Measurements from ENCODE around the gene CIART. TPM values are rescaled to one million over a fixed set of nuclear protein-coding genes. Genes with fewer than 3 reads are reported as not detected.
A peak's percentile ranks its signal among the peaks of the same experiment; 100 is the strongest.
"Not testable (repeated sequence)": the region's sequence is repeated elsewhere in the genome, so short reads cannot be mapped to it uniquely, and the experiment has no call there.

Gene CIART
- 1 to 10 TPM in 2 of 4 donors, under 1 TPM in 1, not detected in 1; 0.61 to 6.7 (median 2.5) TPM for total RNA-seq

- Histone ChIP-seq H3K4me3 (peak within 1 kb of the TSS; percentile 32 to 69 (median 60)), H3K27ac (peak within 1 kb of the TSS; percentile 85 to 95 (median 92)), H3K36me3 (peaks cover 0 to 29% (median 0%) of the 10 kb centered on the region in 3 donors), H3K9me3 (no peaks in the 10 kb centered on the region), H3K4me1 (peaks cover 10 to 41% (median 22%) of the 10 kb centered on the region in 3 donors), H3K27me3 (no peaks in the 10 kb centered on the region)
- intact Hi-C loops (cut with DNase I) = no loop called here
- peak; percentile 64 for DNase-seq
- 1 to 2% methylated on average over 37 to 46 of the region's 46 CpGs for WGBS, 2 donors
- TF ChIP-seq POLR2A (IDR thresholded peaks at IDR 0.05) = peak in 2 of 4 donors; percentile 20 to 58
- no peak for TF ChIP-seq CTCF (IDR thresholded peaks at IDR 0.05)
These were observed at the start of gene CIART for GRCh38 chr1:150281758-150282557. Gene CIART (plus strand): TSS chr1:150282554. CDS start chr1:150283268, 714 bp downstream.

- DNase-seq; intact Hi-C loops (cut with DNase I); H3K27me3 ChIP-seq; H3K4me3 ChIP-seq; H3K9me3 ChIP-seq: not testable (repeated sequence)
- peak overlapping the region in 2 of 4 donors; percentile 98 for H3K27ac ChIP-seq
- H3K36me3 ChIP-seq = peaks cover 0 to 37% (median 0%) of the 10 kb centered on the region in 3 donors
- H3K4me1 ChIP-seq = peaks cover 5 to 27% (median 7%) of the 10 kb centered on the region in 3 donors
- WGBS, 2 donors = 83 to 88% methylated on average over 9 to 10 of the region's 10 CpGs
These were observed 49.4 kb upstream of the CIART start for GRCh38 chr1:150232921-150233320.

GRCh38 chr1:150233359-150234308 is 48.7 kb upstream of the CIART start:
- H3K27ac ChIP-seq = peak overlapping the region; percentile 87 to 98 (median 98)
- no peaks in the 10 kb centered on the region for H3K9me3 ChIP-seq
- H3K4me3 ChIP-seq = peak overlapping the region; percentile 66 to 96 (median 88)
- H3K27me3 ChIP-seq = no peaks in the 10 kb centered on the region
- TF ChIP-seq POLR2A (IDR thresholded peaks at IDR 0.05) (no peak), CTCF (IDR thresholded peaks at IDR 0.05) (no peak)
- 6 to 7% methylated on average over 15 of the region's 15 CpGs for WGBS, 2 donors
- H3K4me1 ChIP-seq = peaks cover 5 to 27% (median 7%) of the 10 kb centered on the region in 3 donors
- peaks cover 0 to 30% (median 0%) of the 10 kb centered on the region in 3 donors for H3K36me3 ChIP-seq
- no peak for DNase-seq
- intact Hi-C loops (cut with DNase I) = no loop called here

GRCh38 chr1:150234309-150234565 is 48.1 kb upstream of the CIART start:
- H3K27ac ChIP-seq = peak overlapping the region; percentile 87 to 98 (median 98)
- peak overlapping the region; percentile 66 to 96 (median 88) for H3K4me3 ChIP-seq
- H3K9me3 ChIP-seq = no peaks in the 10 kb centered on the region
- 0 to 1% methylated on average over 9 of the region's 9 CpGs for WGBS, 2 donors
- H3K27me3 ChIP-seq = no peaks in the 10 kb centered on the region
- H3K36me3 ChIP-seq = peaks cover 0 to 24% (median 0%) of the 10 kb centered on the region in 3 donors
- intact Hi-C loops (cut with DNase I) = no loop called here
- no peak for TF ChIP-seq CTCF (IDR thresholded peaks at IDR 0.05)
- TF ChIP-seq POLR2A (IDR thresholded peaks at IDR 0.05) = no peak
- H3K4me1 ChIP-seq = peaks cover 5 to 27% (median 7%) of the 10 kb centered on the region in 3 donors
- no peak for DNase-seq

- H3K9me3 ChIP-seq = no peaks in the 10 kb centered on the region
- H3K36me3 ChIP-seq = peaks cover 0 to 19% (median 0%) of the 10 kb centered on the region in 3 donors
- peaks cover 5 to 27% (median 7%) of the 10 kb centered on the region in 3 donors for H3K4me1 ChIP-seq
- intact Hi-C loops (cut with DNase I) = no loop called here
- WGBS, 2 donors = 1 to 2% methylated on average over 28 of the region's 78 CpGs
- peak; percentile 36 for DNase-seq
- H3K27me3 ChIP-seq = no peaks in the 10 kb centered on the region
- peak overlapping the region; percentile 66 to 96 (median 88) for H3K4me3 ChIP-seq
- peak overlapping the region; percentile 87 to 98 (median 98) for H3K27ac ChIP-seq
- TF ChIP-seq POLR2A (IDR thresholded peaks at IDR 0.05) = peak in 2 of 4 donors; percentile 72 to 76
- no peak for TF ChIP-seq CTCF (IDR thresholded peaks at IDR 0.05)
These were observed 47.6 kb upstream of the CIART start for GRCh38 chr1:150234566-150235293.

All from esophagus squamous epithelium (tissue), 5 donors.